Neural progenitor cell (in vitro differentiated cells): ENCODE measurements around the gene PRM2. TPM values are rescaled to one million over a fixed set of nuclear protein-coding genes. Genes with fewer than 3 reads are reported as not detected.

Source experiments
- DNase-seq: peaks from one replicate; pipeline ENCODE4 v3.0.0-alpha.2; 2016; ENCODE audit warnings: low spot score
- H2AFZ ChIP-seq: fragments of 200-600 bp; sonication (generic); replicated peaks from 2 replicates; pipeline ENCODE4 v1.6.1; 2016; ENCODE audit warnings: antibody characterized with exemption
- H3F3A ChIP-seq: fragments of 200-600 bp; sonication (generic); 2 replicates; pipeline ENCODE4 v1.6.1; 2016; ENCODE audit warnings: antibody characterized with exemption, low read depth
- H3K27ac ChIP-seq: fragments of 200-600 bp; sonication (generic); 2 replicates; pipeline ENCODE4 v1.5.1; 2016; ENCODE audit warnings: mild to moderate bottlenecking
- H3K27me3 ChIP-seq: fragments of 200-600 bp; sonication (generic); 2 replicates; pipeline ENCODE4 v1.6.1; 2016; ENCODE audit warnings: mild to moderate bottlenecking, moderate library complexity
- H3K36me3 ChIP-seq: fragments of 200-600 bp; sonication (generic); 2 replicates; pipeline ENCODE4 v1.5.1; 2016
- H3K4me1 ChIP-seq: fragments of 200-600 bp; sonication (generic); 2 replicates; pipeline ENCODE4 v1.6.1; 2016; ENCODE audit warnings: mixed run types
- H3K4me2 ChIP-seq: fragments of 200-600 bp; sonication (generic); 2 replicates; pipeline ENCODE4 v1.6.1; 2016
- H3K4me3 ChIP-seq: fragments of 200-600 bp; sonication (generic); 2 replicates; pipeline ENCODE4 v1.5.1; 2016
- H3K79me2 ChIP-seq: fragments of 200-600 bp; sonication (generic); 2 replicates; pipeline ENCODE4 v1.6.1; 2016; ENCODE audit warnings: low read depth
- H3K9ac ChIP-seq: fragments of 200-600 bp; sonication (generic); 2 replicates; pipeline ENCODE4 v1.6.1; 2016
- H3K9me3 ChIP-seq: fragments of 200-600 bp; sonication (generic); 2 replicates; pipeline ENCODE4 v1.5.1; 2016; ENCODE audit warnings: low read depth
- H4K20me1 ChIP-seq: fragments of 200-600 bp; sonication (generic); 2 replicates; pipeline ENCODE4 v1.6.1; 2016; ENCODE audit warnings: low read depth
- H3K27ac Mint-ChIP-seq: 3 replicates; pipeline ENCODE4 v1.8.0; 2021; ENCODE audit warnings: mixed read lengths
- H3K27me3 Mint-ChIP-seq: 2 replicates; pipeline ENCODE4 v1.8.0; 2022; ENCODE audit warnings: low read depth, mild to moderate bottlenecking, inconsistent platforms, moderate library complexity, mixed read lengths; ENCODE audit not compliant: insufficient read depth
- H3K36me3 Mint-ChIP-seq: 3 replicates; pipeline ENCODE4 v1.8.0; 2021; ENCODE audit warnings: mixed read lengths
- H3K4me1 Mint-ChIP-seq: 3 replicates; pipeline ENCODE4 v1.8.0; 2021; ENCODE audit warnings: mixed read lengths
- H3K4me3 Mint-ChIP-seq: 3 replicates; pipeline ENCODE4 v1.8.0; 2021; ENCODE audit warnings: mild to moderate bottlenecking, moderate library complexity, mixed read lengths
- H3K9me3 Mint-ChIP-seq: 3 replicates; pipeline ENCODE4 v1.8.0; 2020; ENCODE audit warnings: mixed read lengths
- CTCF ChIP-seq: fragments of 200-600 bp; sonication (generic); IDR thresholded peaks from 2 replicates; pipeline ENCODE4 v1.5.1; 2017; ENCODE audit warnings: antibody characterized with exemption, mild to moderate bottlenecking
- EZH2 ChIP-seq: fragments of 200-600 bp; sonication (generic); IDR thresholded peaks from 2 replicates; pipeline ENCODE4 v1.6.1; 2017; ENCODE audit warnings: antibody characterized with exemption, mild to moderate bottlenecking, moderate library complexity
- EZH2phosphoT487 ChIP-seq: fragments of 200-600 bp; sonication (generic); IDR thresholded peaks from 2 replicates; pipeline ENCODE4 v1.6.1; 2017; ENCODE audit warnings: antibody characterized with exemption
- total RNA-seq: library from RNA; depleted of rRNA; stranded (reverse); fragments of >200 nt; gene quantifications from 2 replicates; pipeline ENCODE4 v1.2.3, GENCODE V29; 2015; ENCODE audit warnings: low replicate concordance

PRM2 gene
- total RNA-seq, 1 donor from 2014 or later: not detected

- Mint-ChIP-seq H3K4me1 (no peaks in the 10 kb centered on the region), H3K36me3 (no peaks in the 10 kb centered on the region), H3K9me3 (no peaks in the 10 kb centered on the region), H3K27me3 (peaks cover 4% of the 10 kb centered on the region), H3K4me3 (no peak overlapping the region), H3K27ac (no peak overlapping the region)
- Histone ChIP-seq H3K79me2 (no peaks in the 10 kb centered on the region), H3K4me1 (no peaks in the 10 kb centered on the region), H3K36me3 (no peaks in the 10 kb centered on the region), H3K4me2 (no peak overlapping the region), H3F3A (no peaks in the 10 kb centered on the region), H3K27me3 (no peaks in the 10 kb centered on the region), H4K20me1 (no peaks in the 10 kb centered on the region), H3K27ac (no peak overlapping the region), H3K4me3 (no peak overlapping the region), H2AFZ (no peak overlapping the region), H3K9me3 (no peaks in the 10 kb centered on the region), H3K9ac (no peak overlapping the region)
- no peak for TF ChIP-seq EZH2phosphoT487
- TF ChIP-seq EZH2: no peak
- no peak for TF ChIP-seq CTCF
- DNase-seq: no peak
Measured at GRCh38 chr16:11265124-11265523, 11.2 kb downstream of the PRM2 start.

DNA sequence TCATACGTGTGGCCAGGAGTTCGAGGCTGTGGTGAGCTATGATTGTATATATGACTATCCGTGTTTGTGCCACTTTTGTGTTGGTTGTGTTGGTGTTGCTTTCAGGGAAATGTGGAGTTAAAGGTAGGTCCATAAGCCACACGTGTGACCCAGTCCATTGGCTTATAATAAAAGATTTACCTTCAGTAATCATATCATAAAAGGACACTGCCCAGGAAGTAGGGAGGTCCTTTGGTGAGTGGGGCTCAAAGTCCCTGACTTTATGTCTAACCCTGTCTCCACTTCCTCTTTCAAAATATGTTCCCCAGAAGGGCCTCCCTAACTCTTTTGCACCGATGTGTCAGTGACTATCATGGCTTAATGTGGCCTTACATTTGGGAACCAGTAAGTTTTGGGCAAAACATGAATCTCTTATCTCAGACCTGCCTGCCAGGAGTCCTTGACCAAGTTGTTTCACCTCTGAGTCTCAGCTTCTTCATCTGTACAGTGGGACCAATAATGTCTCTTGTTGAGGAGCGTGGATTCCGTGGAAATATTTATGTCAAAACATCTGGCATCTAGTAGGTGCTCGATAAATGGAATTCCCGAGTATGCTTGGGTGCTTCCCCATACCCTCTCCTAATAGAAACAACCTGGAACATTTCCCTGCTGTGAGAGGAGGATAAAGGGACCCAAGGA lies 12.0 kb downstream of the PRM2 start:
- no peak overlapping the region for H3K4me3 Mint-ChIP-seq
- Histone ChIP-seq H4K20me1 (no peaks in the 10 kb centered on the region), H3K4me2 (no peak overlapping the region), H3K79me2 (no peaks in the 10 kb centered on the region), H3K4me3 (no peak overlapping the region), H3F3A (no peaks in the 10 kb centered on the region), H2AFZ (no peak overlapping the region), H3K36me3 (no peaks in the 10 kb centered on the region), H3K27me3 (no peaks in the 10 kb centered on the region), H3K4me1 (no peaks in the 10 kb centered on the region), H3K9ac (no peak overlapping the region), H3K27ac (no peak overlapping the region), H3K9me3 (no peaks in the 10 kb centered on the region)
- H3K4me1 Mint-ChIP-seq: no peaks in the 10 kb centered on the region
- TF ChIP-seq EZH2phosphoT487 (no peak), EZH2 (no peak), CTCF (no peak)
- DNase-seq: no peak
- no peak overlapping the region for H3K27ac Mint-ChIP-seq
- no peaks in the 10 kb centered on the region for H3K9me3 Mint-ChIP-seq
- no peaks in the 10 kb centered on the region for H3K36me3 Mint-ChIP-seq
- H3K27me3 Mint-ChIP-seq: peaks cover 10% of the 10 kb centered on the region

DNA sequence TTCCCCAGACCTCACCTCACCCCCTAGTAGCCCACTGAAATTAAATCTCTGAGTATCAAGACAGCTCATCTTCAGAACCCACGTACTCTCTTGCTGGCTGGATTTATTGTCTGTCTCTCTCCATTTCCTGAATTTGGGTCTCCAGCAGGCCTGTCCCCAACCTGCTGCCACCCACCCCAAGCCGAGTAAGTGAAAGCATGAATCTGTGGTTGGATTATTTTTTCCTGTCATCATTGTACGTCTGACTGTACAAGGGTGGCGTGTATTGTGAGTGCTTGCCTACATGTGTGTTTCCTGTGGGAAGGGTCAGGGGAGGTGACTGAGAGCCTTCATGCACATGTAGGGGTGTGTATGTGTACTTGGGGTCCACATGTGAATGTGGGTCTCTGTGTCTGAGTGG lies 12.5 kb downstream of the PRM2 start:
- no peak for DNase-seq
- H3K9me3 Mint-ChIP-seq: no peaks in the 10 kb centered on the region
- no peak overlapping the region for H3K4me3 Mint-ChIP-seq
- Histone ChIP-seq H3K36me3 (no peaks in the 10 kb centered on the region), H3K4me3 (no peak overlapping the region), H2AFZ (no peak overlapping the region), H3K79me2 (no peaks in the 10 kb centered on the region), H3K27me3 (no peaks in the 10 kb centered on the region), H4K20me1 (no peaks in the 10 kb centered on the region), H3K9ac (no peak overlapping the region), H3F3A (no peaks in the 10 kb centered on the region), H3K9me3 (no peaks in the 10 kb centered on the region), H3K27ac (no peak overlapping the region), H3K4me2 (no peak overlapping the region), H3K4me1 (no peaks in the 10 kb centered on the region)
- H3K27me3 Mint-ChIP-seq: peaks cover 10% of the 10 kb centered on the region
- H3K4me1 Mint-ChIP-seq: no peaks in the 10 kb centered on the region
- no peaks in the 10 kb centered on the region for H3K36me3 Mint-ChIP-seq
- H3K27ac Mint-ChIP-seq: no peak overlapping the region
- TF ChIP-seq EZH2phosphoT487: no peak
- no peak for TF ChIP-seq CTCF
- TF ChIP-seq EZH2: no peak
